GM12872 (cell line): Measurements from ENCODE around the gene CBARP.

ENCODE experiments used
- CTCF ChIP-seq: IDR thresholded peaks from 3 replicates; pipeline ENCODE4 v1.5.1; 2011; ENCODE audit warnings: low read depth, mild to moderate bottlenecking, low read length, moderate library complexity; ENCODE audit not compliant: insufficient read depth

CBARP gene

GRCh38 chr19:1269065-1269477 lies 31.3 kb upstream of the CBARP start, which contains the start of gene CIRBP:
TSS of gene CIRBP (plus strand) at chr19:1269332. CDS start at chr19:1270934, 1,602 bp downstream.
- TF ChIP-seq CTCF, result no peak

- no peak for TF ChIP-seq CTCF
Observed at GRCh38 chr19:1268226-1269064, 30.6 kb upstream of the CBARP start.

- TF ChIP-seq CTCF, result no peak
Observed at GRCh38 chr19:1267477-1268225, 29.8 kb upstream of the CBARP start.

- peak; percentile 85 for TF ChIP-seq CTCF
Observed at GRCh38 chr19:1266916-1267476, 29.2 kb upstream of the CBARP start.

- no peak for TF ChIP-seq CTCF
Observed at GRCh38 chr19:1266129-1266915, 28.5 kb upstream of the CBARP start.

GRCh38 chr19:1265615-1266128 lies 27.9 kb upstream of the CBARP start:
- no peak for TF ChIP-seq CTCF
